GM23338 (cell line): ENCODE measurements around the gene CAMTA1. TPM values are rescaled to one million over a fixed set of nuclear protein-coding genes. Genes with fewer than 3 reads are reported as not detected.

Experiments
- ATAC-seq: fragments of 200-7000 bp; cut with Tn5 transposase; 3 replicates; pipeline ENCODE4 v1.9.1; 2020
- DNase-seq: peaks from one replicate; pipeline ENCODE4 v3.0.0-alpha.2; 2015; ENCODE audit warnings: low spot score
- H2AFZ ChIP-seq: fragments of 200-600 bp; sonication (generic); 2 replicates; pipeline ENCODE4 v1.8.0; 2016; ENCODE audit warnings: antibody characterized with exemption, mild to moderate bottlenecking, moderate library complexity
- H3F3A ChIP-seq: fragments of 200-600 bp; sonication (generic); replicated peaks from 2 replicates; pipeline ENCODE4 v1.8.0; 2017; ENCODE audit warnings: antibody characterized with exemption, mixed run types, low read depth
- H3K27ac ChIP-seq: fragments of 200-600 bp; sonication (generic); 2 replicates; pipeline ENCODE4 v1.6.1; 2016; ENCODE audit warnings: low read depth
- H3K27me3 ChIP-seq: fragments of 200-600 bp; sonication (generic); 2 replicates; pipeline ENCODE4 v1.8.0; 2016; ENCODE audit warnings: mild to moderate bottlenecking, mixed run types, moderate library complexity; ENCODE audit not compliant: insufficient read depth
- H3K36me3 ChIP-seq: fragments of 200-600 bp; sonication (generic); 2 replicates; pipeline ENCODE4 v1.8.0; 2016; ENCODE audit warnings: mild to moderate bottlenecking; ENCODE audit not compliant: insufficient read depth
- H3K4me1 ChIP-seq: fragments of 200-600 bp; sonication (generic); 2 replicates; pipeline ENCODE4 v1.8.0; 2016; ENCODE audit warnings: mild to moderate bottlenecking, moderate library complexity; ENCODE audit not compliant: insufficient read depth
- H3K4me2 ChIP-seq: fragments of 200-600 bp; sonication (generic); 2 replicates; pipeline ENCODE4 v1.7.1; 2017; ENCODE audit warnings: mixed run types
- H3K4me3 ChIP-seq: fragments of 200-600 bp; sonication (generic); 2 replicates; pipeline ENCODE4 v1.6.1; 2016; ENCODE audit warnings: mixed run types
- H3K79me2 ChIP-seq: fragments of 200-600 bp; sonication (generic); replicated peaks from 2 replicates; pipeline ENCODE4 v1.8.0; 2017; ENCODE audit warnings: mild to moderate bottlenecking; ENCODE audit not compliant: insufficient read depth
- H3K9me2 ChIP-seq: fragments of 200-600 bp; sonication (generic); 2 replicates; pipeline ENCODE4 v1.8.0; 2017; ENCODE audit not compliant: insufficient read depth
- H4K20me1 ChIP-seq: fragments of 200-600 bp; sonication (generic); replicated peaks from 2 replicates; pipeline ENCODE4 v1.8.0; 2017; ENCODE audit warnings: mild to moderate bottlenecking; ENCODE audit not compliant: insufficient read depth
- H3K27ac Mint-ChIP-seq: 2 replicates; pipeline ENCODE4 v1.8.0; 2020; ENCODE audit warnings: inconsistent platforms, mild to moderate bottlenecking, moderate library complexity, mixed read lengths
- H3K27me3 Mint-ChIP-seq: 3 replicates; pipeline ENCODE4 v1.8.0; 2022; ENCODE audit warnings: low read depth, mild to moderate bottlenecking, moderate library complexity, mixed read lengths, inconsistent platforms; ENCODE audit not compliant: insufficient read depth, poor library complexity
- H3K36me3 Mint-ChIP-seq: 3 replicates; pipeline ENCODE4 v1.8.0; 2021; ENCODE audit warnings: low read depth, mild to moderate bottlenecking, inconsistent platforms, moderate library complexity, mixed read lengths
- H3K4me1 Mint-ChIP-seq: 3 replicates; pipeline ENCODE4 v1.8.0; 2020; ENCODE audit warnings: mild to moderate bottlenecking, inconsistent platforms, mixed read lengths
- H3K4me3 Mint-ChIP-seq: 3 replicates; pipeline ENCODE4 v1.8.0; 2021; ENCODE audit warnings: moderate library complexity, mild to moderate bottlenecking, inconsistent platforms, mixed read lengths
- H3K9me3 Mint-ChIP-seq: 3 replicates; pipeline ENCODE4 v1.8.0; 2020; ENCODE audit warnings: moderate library complexity, mild to moderate bottlenecking, inconsistent platforms, mixed read lengths
- CREB1 ChIP-seq: fragments of 250-450 bp; sonication (Bioruptor Pico); IDR thresholded peaks from 2 replicates; pipeline ENCODE4 v1.5.0; 2020; ENCODE audit warnings: low read depth, mild to moderate bottlenecking, moderate library complexity
- CTCF ChIP-seq, 2 experiments: fragments of 200-600 bp in 1 of 2; sonication (generic) in 1 of 2; conservative IDR thresholded peaks; 2 replicates each; pipeline versions ENCODE4 v1.5.1 to v1.6.1; 2016 to 2017; ENCODE audit warnings: antibody characterized with exemption in 2 of 2, low read depth in 2 of 2, mild to moderate bottlenecking in 2 of 2, moderate library complexity in 1 of 2
- ETS1 ChIP-seq: IDR thresholded peaks from 2 replicates; pipeline ENCODE4 v1.6.1; 2016; ENCODE audit warnings: antibody characterized with exemption
- EZH2 ChIP-seq: fragments of 200-600 bp; sonication (generic); IDR thresholded peaks from one replicate; pipeline ENCODE4 v1.8.0; 2017; ENCODE audit warnings: antibody characterized with exemption, mild to moderate bottlenecking, low read depth; ENCODE audit not compliant: unreplicated experiment
- EZH2phosphoT487 ChIP-seq: fragments of 200-600 bp; sonication (generic); IDR thresholded peaks from one replicate; pipeline ENCODE4 v1.8.1; 2018; ENCODE audit warnings: antibody characterized with exemption; ENCODE audit not compliant: unreplicated experiment
- JUNB ChIP-seq: IDR thresholded peaks from one replicate; pipeline ENCODE4 v1.6.1; 2016; ENCODE audit warnings: antibody characterized with exemption; ENCODE audit not compliant: unreplicated experiment
- NANOG ChIP-seq: IDR thresholded peaks from 2 replicates; pipeline ENCODE4 v1.6.1; 2016; ENCODE audit warnings: antibody characterized with exemption, borderline replicate concordance
- POLR2AphosphoS5 ChIP-seq: IDR thresholded peaks from 2 replicates; pipeline ENCODE4 v1.6.1; 2016; ENCODE audit warnings: antibody characterized with exemption, low read depth
- REST ChIP-seq: IDR thresholded peaks from one replicate; pipeline ENCODE4 v1.6.1; 2018; ENCODE audit warnings: antibody characterized with exemption; ENCODE audit not compliant: unreplicated experiment
- STAT1 ChIP-seq: IDR thresholded peaks from one replicate; pipeline ENCODE4 v1.6.1; 2016; ENCODE audit warnings: antibody characterized with exemption; ENCODE audit not compliant: unreplicated experiment
- ZNF114 ChIP-seq: fragments of 250-450 bp; sonication (Bioruptor Pico); IDR thresholded peaks from 2 replicates; pipeline ENCODE4 v1.5.0; 2020; ENCODE audit warnings: mild to moderate bottlenecking, moderate library complexity
- ZNF331 ChIP-seq: fragments of 250-450 bp; sonication (Bioruptor Pico); IDR thresholded peaks from 2 replicates; pipeline ENCODE4 v1.5.0; 2020; ENCODE audit warnings: low read depth, mild to moderate bottlenecking, moderate library complexity
- ZNF462 ChIP-seq: fragments of 250-450 bp; sonication (Bioruptor Pico); IDR thresholded peaks from 2 replicates; pipeline ENCODE4 v1.5.0; 2020; ENCODE audit warnings: mild to moderate bottlenecking, moderate library complexity
- polyA plus RNA-seq: library from polyadenylated mRNA; unstranded; fragments of >200 nt; fragmentation: Nextera tagmentation; extraction: Ambion mirVana; gene quantifications from 2 replicates; pipeline ENCODE4 v1.2.1, GENCODE V29; 2016
- total RNA-seq: library from RNA; depleted of rRNA; stranded (reverse); fragments of >200 nt; shearing (Covaris generic); gene quantifications from 2 replicates; pipeline ENCODE4 v1.2.3, GENCODE V29; 2014

The CAMTA1 gene
- total and polyA plus RNA-seq, 2 experiments from 2014 or later, result 115 to 519 TPM

GRCh38 chr1:7199077-7199779 is 414.0 kb downstream of the CAMTA1 start:
- Histone ChIP-seq H3K4me2 (no peak overlapping the region), H4K20me1 (no peaks in the 10 kb centered on the region), H3K27ac (no peak overlapping the region), H3K79me2 (no peaks in the 10 kb centered on the region), H3K9me2 (no peaks in the 10 kb centered on the region), H3K4me3 (no peak overlapping the region), H2AFZ (peak overlapping the region; percentile 76), H3F3A (no peaks in the 10 kb centered on the region), H3K4me1 (no peaks in the 10 kb centered on the region), H3K27me3 (no peaks in the 10 kb centered on the region), H3K36me3 (no peaks in the 10 kb centered on the region)
- Mint-ChIP-seq H3K4me3 (no peak overlapping the region), H3K9me3 (no peaks in the 10 kb centered on the region), H3K4me1 (peaks cover 9% of the 10 kb centered on the region), H3K27ac (no peak overlapping the region), H3K36me3 (no peaks in the 10 kb centered on the region), H3K27me3 (peaks cover 3% of the 10 kb centered on the region)
- ATAC-seq (peak; percentile 89), DNase-seq (peak; percentile 43)
- no peak for TF ChIP-seq ZNF331 (CRISPR knock-in tag)
- no peak for TF ChIP-seq ZNF462 (CRISPR knock-in tag)
- TF ChIP-seq POLR2AphosphoS5, result no peak
- TF ChIP-seq ETS1, result no peak
- TF ChIP-seq JUNB, result no peak
- TF ChIP-seq CTCF (conservative IDR thresholded peaks at IDR 0.05; ENCODE audit: low read depth in 2 of 2), result no peak
- no peak for TF ChIP-seq EZH2phosphoT487
- no peak for TF ChIP-seq REST
- no peak for TF ChIP-seq STAT1
- TF ChIP-seq ZNF114 (CRISPR knock-in tag), result no peak
- no peak for TF ChIP-seq NANOG
- TF ChIP-seq EZH2, result no peak
- no peak for TF ChIP-seq CREB1 (CRISPR knock-in tag)
